Neural cell (in vitro differentiated cells): ENCODE data around the gene SNRPA. TPM values are rescaled to one million over a fixed set of nuclear protein-coding genes. Genes with fewer than 3 reads are reported as not detected.
A peak's percentile ranks its signal among the peaks of the same experiment; 100 is the strongest.

Experiments
- H2AFZ ChIP-seq: fragments of 200-600, 300-800 bp; sonication (generic), shearing (Covaris generic); 2 replicates; pipeline ENCODE4 v1.6.0; 2014; ENCODE audit warnings: low read depth, mild to moderate bottlenecking, antibody characterized with exemption, low read length, moderate library complexity
- H3F3A ChIP-seq: fragments of 200-600 bp; shearing (Covaris generic); 2 replicates; pipeline ENCODE4 v1.6.1; 2016; ENCODE audit warnings: mild to moderate bottlenecking, moderate library complexity, mixed read lengths, antibody characterized with exemption, low read length; ENCODE audit not compliant: insufficient read depth, poor library complexity, severe bottlenecking
- H3K27ac ChIP-seq: fragments of 200-600, 300-800 bp; sonication (generic), shearing (Covaris generic); 2 replicates; pipeline ENCODE4 v1.5.1; 2014; ENCODE audit warnings: mild to moderate bottlenecking, low read length, moderate library complexity
- H3K27me3 ChIP-seq: fragments of 300-800, 200-600 bp; sonication (generic), shearing (Covaris generic); 2 replicates; pipeline ENCODE4 v1.6.0; 2014; ENCODE audit warnings: mild to moderate bottlenecking, low read depth, low read length, moderate library complexity; ENCODE audit not compliant: insufficient read depth
- H3K36me3 ChIP-seq: fragments of 300-800, 200-600 bp; sonication (generic), shearing (Covaris generic); 2 replicates; pipeline ENCODE4 v1.5.1; 2014; ENCODE audit warnings: mild to moderate bottlenecking, antibody characterized with exemption, low read length, moderate library complexity; ENCODE audit not compliant: insufficient read depth
- H3K4me2 ChIP-seq: fragments of 300-800, 200-600 bp; sonication (generic), shearing (Covaris generic); 2 replicates; pipeline ENCODE4 v1.6.0; 2014; ENCODE audit warnings: mild to moderate bottlenecking, low read length
- H3K4me3 ChIP-seq: fragments of 300-800, 200-600 bp; sonication (generic), shearing (Covaris generic); 2 replicates; pipeline ENCODE4 v1.5.1; 2014; ENCODE audit warnings: mild to moderate bottlenecking, low read length, moderate library complexity
- H3K79me2 ChIP-seq: fragments of 200-600 bp; shearing (Covaris generic); replicated peaks from 2 replicates; pipeline ENCODE4 v1.6.0; 2014; ENCODE audit warnings: mild to moderate bottlenecking, low read length, moderate library complexity; ENCODE audit not compliant: insufficient read depth
- H3K9ac ChIP-seq: fragments of 300-800, 200-600 bp; sonication (generic), shearing (Covaris generic); 2 replicates; pipeline ENCODE4 v1.6.1; 2016; ENCODE audit warnings: mild to moderate bottlenecking, low read length, mixed read lengths
- H3K9me2 ChIP-seq: fragments of 200-600 bp; shearing (Covaris generic); 2 replicates; pipeline ENCODE4 v1.6.1; 2016; ENCODE audit warnings: mild to moderate bottlenecking, low read length, mixed read lengths; ENCODE audit not compliant: insufficient read depth
- H3K9me3 ChIP-seq: fragments of 200-600, 300-800 bp; sonication (generic), shearing (Covaris generic); 2 replicates; pipeline ENCODE4 v1.6.1; 2016; ENCODE audit warnings: mild to moderate bottlenecking, mixed run types, low read length, moderate library complexity, mixed read lengths
- H4K20me1 ChIP-seq: fragments of 200-600 bp; shearing (Covaris generic); 2 replicates; pipeline ENCODE4 v1.6.1; 2016; ENCODE audit warnings: mild to moderate bottlenecking, mixed run types; ENCODE audit not compliant: insufficient read depth
- CTCF ChIP-seq: fragments of 450-650 bp; IDR thresholded peaks from 2 replicates; pipeline ENCODE4 v1.5.1; 2014; ENCODE audit warnings: antibody characterized with exemption, mild to moderate bottlenecking, moderate library complexity; ENCODE audit not compliant: poor library complexity, severe bottlenecking
- EP300 ChIP-seq: fragments of 450-650 bp; conservative IDR thresholded peaks from 2 replicates; pipeline ENCODE4 v1.6.1; 2014; ENCODE audit warnings: antibody characterized with exemption, mild to moderate bottlenecking, moderate library complexity; ENCODE audit not compliant: poor library complexity, severe bottlenecking
- EZH2 ChIP-seq: fragments of 200-600, 300-800 bp; shearing (Covaris generic), sonication (generic); IDR thresholded peaks from 2 replicates; pipeline ENCODE4 v1.6.1; 2014; ENCODE audit warnings: antibody characterized with exemption, low read length, borderline replicate concordance, mild to moderate bottlenecking; ENCODE audit not compliant: insufficient read depth, poor library complexity, severe bottlenecking
- MXI1 ChIP-seq: fragments of 450-650 bp; conservative IDR thresholded peaks from 2 replicates; pipeline ENCODE4 v1.6.1; 2014; ENCODE audit warnings: antibody characterized with exemption, mild to moderate bottlenecking; ENCODE audit not compliant: poor library complexity, severe bottlenecking
- POLR2AphosphoS5 ChIP-seq: IDR thresholded peaks from 2 replicates; pipeline ENCODE4 v1.6.1; 2012
- RAD21 ChIP-seq: fragments of 450-650 bp; conservative IDR thresholded peaks from 2 replicates; pipeline ENCODE4 v1.6.1; 2014; ENCODE audit warnings: antibody characterized with exemption, mild to moderate bottlenecking, moderate library complexity
- REST ChIP-seq: IDR thresholded peaks from 2 replicates; pipeline ENCODE4 v1.6.1; 2012; ENCODE audit warnings: borderline replicate concordance
- SMC3 ChIP-seq: fragments of 450-650 bp; conservative IDR thresholded peaks from 2 replicates; pipeline ENCODE4 v1.6.1; 2014; ENCODE audit warnings: antibody characterized with exemption, mild to moderate bottlenecking, moderate library complexity; ENCODE audit not compliant: poor library complexity
- TAF1 ChIP-seq: IDR thresholded peaks from 2 replicates; pipeline ENCODE4 v1.6.1; 2012; ENCODE audit warnings: low read depth
- polyA plus RNA-seq: library from polyadenylated mRNA; depleted of rRNA; stranded (reverse); fragments of >200 nt; gene quantifications from 2 replicates; pipeline ENCODE4 v1.2.3, GENCODE V29; 2014

The SNRPA gene
- polyA plus RNA-seq, 1 donor from 2014 or later = 29.9 TPM

GRCh38 chr19:40775632-40776022 is 24.6 kb downstream of the SNRPA start:
- Histone ChIP-seq H4K20me1 (no peaks in the 10 kb centered on the region), H2AFZ (no peak overlapping the region), H3K79me2 (no peaks in the 10 kb centered on the region), H3K9me3 (no peaks in the 10 kb centered on the region), H3K4me3 (no peak overlapping the region), H3K9me2 (no peaks in the 10 kb centered on the region), H3K9ac (no peak overlapping the region), H3K27ac (no peak overlapping the region), H3K36me3 (no peaks in the 10 kb centered on the region), H3F3A (peaks cover 4% of the 10 kb centered on the region), H3K4me2 (no peak overlapping the region), H3K27me3 (no peaks in the 10 kb centered on the region)
- no peak for TF ChIP-seq POLR2AphosphoS5
- no peak for TF ChIP-seq REST
- no peak for TF ChIP-seq EZH2
- TF ChIP-seq TAF1 = no peak
- TF ChIP-seq EP300 = no peak
- TF ChIP-seq SMC3 = no peak
- TF ChIP-seq CTCF = no peak
- no peak for TF ChIP-seq MXI1
- TF ChIP-seq RAD21 = no peak

- Histone ChIP-seq H3K27ac (peak overlapping the region; percentile 99), H2AFZ (no peak overlapping the region), H3K4me2 (peak overlapping the region; percentile 78), H3K9me2 (no peaks in the 10 kb centered on the region), H3K9me3 (no peaks in the 10 kb centered on the region), H3K79me2 (no peaks in the 10 kb centered on the region), H3K9ac (peak overlapping the region; percentile 87), H4K20me1 (no peaks in the 10 kb centered on the region), H3K36me3 (no peaks in the 10 kb centered on the region), H3K4me3 (peak overlapping the region; percentile 80), H3F3A (peaks cover 4% of the 10 kb centered on the region), H3K27me3 (no peaks in the 10 kb centered on the region)
- TF ChIP-seq RAD21 (no peak), POLR2AphosphoS5 (no peak), REST (no peak), MXI1 (no peak), CTCF (no peak), EZH2 (no peak), EP300 (no peak), SMC3 (no peak), TAF1 (no peak)
Measured at GRCh38 chr19:40776364-40776763, 25.4 kb downstream of the SNRPA start.
